DOHH2 (cell line): Measurements from ENCODE around the gene SLC45A1.

Experiments used
- H3F3A ChIP-seq: fragments of 200-600 bp; sonication (generic), shearing (Covaris generic); 2 replicates; pipeline ENCODE4 v1.6.0; 2016; ENCODE audit warnings: antibody characterized with exemption, mild to moderate bottlenecking; ENCODE audit not compliant: control insufficient read depth, insufficient read depth
- H3K27ac ChIP-seq: fragments of 200-600 bp; sonication (generic); 2 replicates; pipeline ENCODE4 v1.5.1; 2014; ENCODE audit warnings: low read depth, mild to moderate bottlenecking, low read length, moderate library complexity
- H3K27me3 ChIP-seq: fragments of 200-600 bp; sonication (generic); 2 replicates; pipeline ENCODE4 v1.6.1; 2014; ENCODE audit warnings: mild to moderate bottlenecking, low read length, mixed read lengths; ENCODE audit not compliant: control insufficient read depth
- H3K36me3 ChIP-seq: fragments of 200-600 bp; sonication (generic); 2 replicates; pipeline ENCODE4 v1.6.1; 2014; ENCODE audit warnings: mild to moderate bottlenecking, low read length, moderate library complexity, mixed read lengths; ENCODE audit not compliant: control insufficient read depth
- H3K4me1 ChIP-seq: fragments of 200-600 bp; sonication (generic); 2 replicates; pipeline ENCODE4 v1.6.1; 2014; ENCODE audit warnings: mild to moderate bottlenecking, low read length, mixed read lengths; ENCODE audit not compliant: control insufficient read depth
- H3K4me2 ChIP-seq: fragments of 200-600 bp; sonication (generic); 2 replicates; pipeline ENCODE4 v1.6.0; 2014; ENCODE audit warnings: mild to moderate bottlenecking, low read length, moderate library complexity
- H3K4me3 ChIP-seq: fragments of 200-600 bp; sonication (generic); 2 replicates; pipeline ENCODE4 v1.5.1; 2014; ENCODE audit warnings: mild to moderate bottlenecking, low read length, mixed read lengths
- H3K79me2 ChIP-seq: fragments of 200-600 bp; sonication (generic); 2 replicates; pipeline ENCODE4 v1.6.1; 2014; ENCODE audit warnings: mild to moderate bottlenecking, low read length, mixed read lengths; ENCODE audit not compliant: control insufficient read depth
- H3K9me2 ChIP-seq: fragments of 200-600 bp; sonication (generic); replicated peaks from 2 replicates; pipeline ENCODE4 v1.6.1; 2014; ENCODE audit warnings: mild to moderate bottlenecking, low read length, mixed read lengths; ENCODE audit not compliant: control insufficient read depth
- H3K9me3 ChIP-seq: fragments of 200-600 bp; sonication (generic); 2 replicates; pipeline ENCODE4 v1.6.1; 2014; ENCODE audit warnings: antibody characterized with exemption, low read length, mixed read lengths; ENCODE audit not compliant: control insufficient read depth, insufficient read depth
- H4K20me1 ChIP-seq: fragments of 200-600 bp; sonication (generic); 2 replicates; pipeline ENCODE4 v1.6.0; 2014; ENCODE audit warnings: low read depth, mild to moderate bottlenecking, antibody characterized with exemption, low read length, moderate library complexity; ENCODE audit not compliant: control insufficient read depth, insufficient read depth
- EZH2phosphoT487 ChIP-seq: fragments of 200-600 bp; sonication (generic); IDR thresholded peaks from 2 replicates; pipeline ENCODE4 v1.6.1; 2017; ENCODE audit warnings: borderline replicate concordance, mild to moderate bottlenecking, antibody characterized with exemption, low read length, moderate library complexity, mixed read lengths
- TF ChIP-seq, protein P1 (sequence below): fragments of 200-600 bp; sonication (generic); IDR thresholded peaks from one replicate; pipeline ENCODE4 v1.5.1; 2014; ENCODE audit warnings: antibody characterized with exemption, mild to moderate bottlenecking, low read depth, low read length; ENCODE audit not compliant: poor library complexity, severe bottlenecking

The SLC45A1 gene

DNA sequence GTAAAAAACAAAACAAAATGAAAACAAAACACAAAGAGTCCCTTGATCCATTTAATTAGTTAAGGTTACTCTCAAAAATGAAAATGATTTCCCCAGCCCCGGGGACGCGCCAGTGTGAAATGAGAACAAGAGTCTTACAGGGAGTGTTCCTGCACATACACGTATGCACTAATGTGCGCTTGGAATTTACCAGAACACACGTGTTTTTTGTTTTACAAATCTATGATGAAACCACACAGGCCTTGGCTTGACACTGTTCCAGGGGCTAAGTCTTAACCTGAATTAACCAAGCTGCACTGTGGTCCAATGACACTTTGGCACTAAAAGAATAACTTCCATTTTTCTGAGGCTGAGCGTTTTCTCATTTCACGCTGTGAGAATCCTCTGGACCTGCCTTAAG lies 63.7 kb downstream of the SLC45A1 start:
- Histone ChIP-seq H3K9me2 (no peaks in the 10 kb centered on the region), H3F3A (peaks cover 7% of the 10 kb centered on the region), H3K27ac (no peak overlapping the region), H3K36me3 (peaks cover 80% of the 10 kb centered on the region), H3K4me3 (no peak overlapping the region), H3K27me3 (no peaks in the 10 kb centered on the region), H4K20me1 (peaks cover 21% of the 10 kb centered on the region), H3K4me1 (no peaks in the 10 kb centered on the region), H3K4me2 (no peak overlapping the region), H3K79me2 (peaks cover 93% of the 10 kb centered on the region), H3K9me3 (no peaks in the 10 kb centered on the region)
- no peak for TF ChIP-seq EZH2phosphoT487
- TF ChIP-seq, protein P1, sequence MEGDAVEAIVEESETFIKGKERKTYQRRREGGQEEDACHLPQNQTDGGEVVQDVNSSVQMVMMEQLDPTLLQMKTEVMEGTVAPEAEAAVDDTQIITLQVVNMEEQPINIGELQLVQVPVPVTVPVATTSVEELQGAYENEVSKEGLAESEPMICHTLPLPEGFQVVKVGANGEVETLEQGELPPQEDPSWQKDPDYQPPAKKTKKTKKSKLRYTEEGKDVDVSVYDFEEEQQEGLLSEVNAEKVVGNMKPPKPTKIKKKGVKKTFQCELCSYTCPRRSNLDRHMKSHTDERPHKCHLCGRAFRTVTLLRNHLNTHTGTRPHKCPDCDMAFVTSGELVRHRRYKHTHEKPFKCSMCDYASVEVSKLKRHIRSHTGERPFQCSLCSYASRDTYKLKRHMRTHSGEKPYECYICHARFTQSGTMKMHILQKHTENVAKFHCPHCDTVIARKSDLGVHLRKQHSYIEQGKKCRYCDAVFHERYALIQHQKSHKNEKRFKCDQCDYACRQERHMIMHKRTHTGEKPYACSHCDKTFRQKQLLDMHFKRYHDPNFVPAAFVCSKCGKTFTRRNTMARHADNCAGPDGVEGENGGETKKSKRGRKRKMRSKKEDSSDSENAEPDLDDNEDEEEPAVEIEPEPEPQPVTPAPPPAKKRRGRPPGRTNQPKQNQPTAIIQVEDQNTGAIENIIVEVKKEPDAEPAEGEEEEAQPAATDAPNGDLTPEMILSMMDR, result no peak

DNA sequence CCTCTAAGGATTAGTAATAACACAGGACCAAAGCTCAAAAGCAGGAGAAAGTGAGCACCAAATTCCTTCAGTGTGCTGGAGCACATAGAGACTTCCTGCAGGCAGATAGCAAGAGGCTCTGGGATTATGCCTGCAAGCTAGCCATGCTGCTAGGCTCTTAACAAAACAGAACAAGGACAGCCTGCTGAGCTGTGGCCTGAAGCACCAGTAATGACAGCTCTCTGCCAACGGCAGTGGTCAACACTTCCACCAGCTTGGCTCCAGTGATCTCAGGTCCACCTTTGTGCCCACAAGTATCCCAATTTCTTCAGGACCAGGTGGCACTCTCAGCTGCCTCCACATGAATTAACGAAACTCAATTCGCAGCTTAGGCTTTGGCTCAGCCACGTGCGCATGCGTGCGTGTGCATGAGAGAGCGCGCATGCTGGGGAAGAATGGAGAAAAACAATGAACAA lies 64.2 kb downstream of the SLC45A1 start:
- peaks cover 21% of the 10 kb centered on the region for H4K20me1 ChIP-seq
- no peaks in the 10 kb centered on the region for H3K9me3 ChIP-seq
- H3K36me3 ChIP-seq, result peaks cover 85% of the 10 kb centered on the region
- H3F3A ChIP-seq, result peaks cover 7% of the 10 kb centered on the region; the same call in 1 of the 2 replicates
- H3K4me3 ChIP-seq, result no peak overlapping the region
- TF ChIP-seq EZH2phosphoT487, result no peak
- TF ChIP-seq, protein P1, result no peak
- peaks cover 95% of the 10 kb centered on the region for H3K79me2 ChIP-seq
- no peaks in the 10 kb centered on the region for H3K4me1 ChIP-seq
- no peaks in the 10 kb centered on the region for H3K27me3 ChIP-seq
- H3K4me2 ChIP-seq, result no peak overlapping the region
- H3K9me2 ChIP-seq, result no peaks in the 10 kb centered on the region
- H3K27ac ChIP-seq, result no peak overlapping the region

- Histone ChIP-seq H3K27me3 (no peaks in the 10 kb centered on the region), H3K4me1 (no peaks in the 10 kb centered on the region), H3K79me2 (peaks cover 95% of the 10 kb centered on the region), H3K9me3 (no peaks in the 10 kb centered on the region), H3F3A (0 out of 2 replicates have a peak, but pooled peaks cover 3% of the 10 kb centered on the region), H3K27ac (no peak overlapping the region), H3K4me2 (no peak overlapping the region), H3K4me3 (no peak overlapping the region), H3K9me2 (no peaks in the 10 kb centered on the region), H3K36me3 (peaks cover 78% of the 10 kb centered on the region), H4K20me1 (peaks cover 16% of the 10 kb centered on the region)
- TF ChIP-seq EZH2phosphoT487, result no peak
- TF ChIP-seq, protein P1, result no peak
These were observed 64.9 kb downstream of the SLC45A1 start for GRCh38 chr1:8382608-8383505.
